Suprapubic skin (tissue), 4 donors: ENCODE results near the gene GLT8D1. TPM values are rescaled to one million over a fixed set of nuclear protein-coding genes. Genes with fewer than 3 reads are reported as not detected.

Source experiments
- DNase-seq, 2 donors: peaks; one replicate each; pipeline ENCODE4 v3.0.0-alpha.2; 2019; ENCODE audit warnings: low spot score in 2 of 2
- H3K27ac ChIP-seq: fragments of 200-600 bp; sonication (generic); one replicate; pipeline ENCODE4 v1.5.1; 2019
- H3K27me3 ChIP-seq: fragments of 200-600 bp; sonication (generic); one replicate; pipeline ENCODE4 v1.5.1; 2019
- H3K36me3 ChIP-seq: fragments of 200-600 bp; sonication (generic); one replicate; pipeline ENCODE4 v1.5.1; 2019
- H3K4me1 ChIP-seq: fragments of 200-600 bp; sonication (generic); one replicate; pipeline ENCODE4 v1.5.1; 2019
- H3K4me3 ChIP-seq: fragments of 200-600 bp; sonication (generic); one replicate; pipeline ENCODE4 v1.5.1; 2019; ENCODE audit warnings: mild to moderate bottlenecking
- H3K9me3 ChIP-seq: fragments of 200-600 bp; sonication (generic); one replicate; pipeline ENCODE4 v1.5.1; 2019
- CTCF ChIP-seq, 2 donors: fragments of 200-600 bp in 1 of 2; fragments of 450-650 bp in 1 of 2; sonication (generic) in 1 of 2; IDR thresholded peaks; one replicate each; pipeline ENCODE4 v1.5.1; 2016 to 2019; ENCODE audit warnings: antibody characterized with exemption in 2 of 2, mild to moderate bottlenecking in 1 of 2, moderate library complexity in 1 of 2
- EP300 ChIP-seq: sonication (generic); formaldehyde crosslinking; IDR thresholded peaks from one replicate; pipeline ENCODE4 v1.6.1; 2017; ENCODE audit warnings: antibody characterized with exemption
- POLR2A ChIP-seq, 2 donors: fragments of 450-650 bp; IDR thresholded peaks; one replicate each; pipeline ENCODE4 v1.6.1; 2017; ENCODE audit warnings: antibody characterized with exemption in 2 of 2, mild to moderate bottlenecking in 2 of 2, moderate library complexity in 2 of 2
- POLR2AphosphoS5 ChIP-seq, 3 donors: sonication (generic); formaldehyde crosslinking; IDR thresholded peaks; one replicate each; pipeline ENCODE4 v1.6.1; 2017; ENCODE audit warnings: antibody characterized with exemption in 3 of 3
- WGBS: methylation state at CpG from one replicate; pipeline ENCODE4 v1.1.5; 2018; 5-methylcytosine and 5-hydroxymethylcytosine counted together
- total RNA-seq, 4 donors: library from RNA; depleted of rRNA; stranded (reverse); fragments of >200 nt; gene quantifications; one replicate each; pipeline ENCODE4 v1.1.0, GENCODE V29; 2016

GLT8D1 gene
- total RNA-seq, 4 donors from 2014 or later, result 24.1 to 43.9 (median 28.7) TPM

DNA sequence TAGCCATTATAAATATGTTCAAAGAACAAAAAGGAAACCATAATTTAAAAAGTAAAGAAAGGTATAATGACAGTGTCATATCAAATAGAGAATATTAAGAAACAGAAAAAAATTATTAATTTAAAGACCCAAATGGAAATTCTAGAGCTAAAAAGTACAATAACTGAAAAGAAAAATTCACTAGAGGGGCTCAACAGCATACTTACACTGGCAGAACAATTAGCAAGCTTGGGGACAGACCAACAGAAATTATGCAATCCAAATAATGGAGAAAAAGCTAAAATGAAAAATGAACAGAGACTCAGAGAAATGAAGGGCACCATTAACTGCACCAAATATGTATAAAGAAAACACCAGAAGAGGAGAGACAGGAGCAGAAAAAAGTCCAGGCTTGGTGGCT is 14.0 kb upstream of the GLT8D1 start:
- no peak for DNase-seq
- TF ChIP-seq EP300, result no peak
- TF ChIP-seq CTCF (IDR thresholded peaks at IDR 0.05), result no peak
- no peak for TF ChIP-seq POLR2AphosphoS5 (IDR thresholded peaks at IDR 0.05)
- no peak for TF ChIP-seq POLR2A (IDR thresholded peaks at IDR 0.05)
- Histone ChIP-seq H3K9me3 (no peaks in the 10 kb centered on the region), H3K4me3 (no peak overlapping the region), H3K27ac (no peak overlapping the region), H3K4me1 (no peaks in the 10 kb centered on the region), H3K27me3 (no peaks in the 10 kb centered on the region), H3K36me3 (peaks cover 12% of the 10 kb centered on the region)

- H3K27ac ChIP-seq, result no peak overlapping the region
- TF ChIP-seq POLR2AphosphoS5 (IDR thresholded peaks at IDR 0.05), result no peak
- no peak for TF ChIP-seq POLR2A (IDR thresholded peaks at IDR 0.05)
- no peak for TF ChIP-seq CTCF (IDR thresholded peaks at IDR 0.05)
- TF ChIP-seq EP300, result no peak
- no peaks in the 10 kb centered on the region for H3K9me3 ChIP-seq
- H3K4me3 ChIP-seq, result no peak overlapping the region
- DNase-seq, result no peak
- no peaks in the 10 kb centered on the region for H3K27me3 ChIP-seq
- no peaks in the 10 kb centered on the region for H3K4me1 ChIP-seq
- 92% methylated on average over 11 of the region's 11 CpGs for WGBS
- H3K36me3 ChIP-seq, result peaks cover 19% of the 10 kb centered on the region
Observed at GRCh38 chr3:52715714-52716305, 10.2 kb upstream of the GLT8D1 start.

GRCh38 chr3:52714335-52715302 is 9.0 kb upstream of the GLT8D1 start:
- TF ChIP-seq CTCF (IDR thresholded peaks at IDR 0.05) (no peak), EP300 (no peak), POLR2AphosphoS5 (IDR thresholded peaks at IDR 0.05) (no peak), POLR2A (IDR thresholded peaks at IDR 0.05) (no peak)
- no peak overlapping the region for H3K27ac ChIP-seq
- 51% methylated on average over 18 of the region's 39 CpGs for WGBS

GRCh38 chr3:52712291-52713212 is 7.0 kb upstream of the GLT8D1 start:
- TF ChIP-seq EP300 (no peak), POLR2AphosphoS5 (IDR thresholded peaks at IDR 0.05) (no peak), CTCF (IDR thresholded peaks at IDR 0.05) (no peak), POLR2A (IDR thresholded peaks at IDR 0.05) (no peak)
- no peak for DNase-seq
- H3K4me3 ChIP-seq, result no peak overlapping the region
- WGBS, result 95% methylated on average over 17 of the region's 17 CpGs
- H3K9me3 ChIP-seq, result no peaks in the 10 kb centered on the region
- no peak overlapping the region for H3K27ac ChIP-seq
- H3K27me3 ChIP-seq, result no peaks in the 10 kb centered on the region
- peaks cover 8% of the 10 kb centered on the region for H3K4me1 ChIP-seq
- peaks cover 30% of the 10 kb centered on the region for H3K36me3 ChIP-seq

More at GRCh38 chr3:52714335-52715302, 9.0 kb upstream of the GLT8D1 start:
- Histone ChIP-seq H3K4me3 (no peak overlapping the region), H3K36me3 (peaks cover 26% of the 10 kb centered on the region), H3K9me3 (no peaks in the 10 kb centered on the region), H3K4me1 (no peaks in the 10 kb centered on the region), H3K27me3 (no peaks in the 10 kb centered on the region)
- no peak for DNase-seq
